Skeletal muscle tissue (tissue), 4 donors: Measurements from ENCODE around the gene KCNMA1. TPM values are rescaled to one million over a fixed set of nuclear protein-coding genes. Genes with fewer than 3 reads are reported as not detected.
A peak's percentile ranks its signal among the peaks of the same experiment; 100 is the strongest.
"Not testable (repeated sequence)": the region's sequence is repeated elsewhere in the genome, so short reads cannot be mapped to it uniquely, and the experiment has no call there.

Experiments used
- H3K27ac ChIP-seq: one replicate; pipeline ENCODE4 v1.7.0; 2013; ENCODE audit warnings: mild to moderate bottlenecking, low read depth, low read length, inconsistent platforms
- H3K27me3 ChIP-seq, 3 donors: one replicate each; pipeline ENCODE4 v1.7.0; 2013; ENCODE audit warnings: low read length in 3 of 3; ENCODE audit not compliant: control insufficient read depth in 3 of 3, insufficient read depth in 3 of 3
- H3K36me3 ChIP-seq, 3 donors: one replicate each; pipeline ENCODE4 v1.7.0; 2013; ENCODE audit warnings: low read length in 3 of 3; ENCODE audit not compliant: control insufficient read depth in 3 of 3, insufficient read depth in 3 of 3
- H3K4me1 ChIP-seq, 3 donors: one replicate each; pipeline ENCODE4 v1.7.0; 2013; ENCODE audit warnings: low read length in 3 of 3, mild to moderate bottlenecking in 3 of 3; ENCODE audit not compliant: control insufficient read depth in 3 of 3, insufficient read depth in 3 of 3
- H3K4me3 ChIP-seq, 3 donors: one replicate each; pipeline ENCODE4 v1.7.0; 2013; ENCODE audit warnings: low read length in 3 of 3
- H3K9ac ChIP-seq, 3 donors: one replicate each; pipeline ENCODE4 v1.7.0; 2013; ENCODE audit warnings: low read length in 3 of 3, mild to moderate bottlenecking in 3 of 3, moderate library complexity in 2 of 3, low read depth in 1 of 3
- H3K9me3 ChIP-seq, 3 donors: one replicate each; pipeline ENCODE4 v1.7.0; 2013; ENCODE audit warnings: low read length in 3 of 3; ENCODE audit not compliant: control insufficient read depth in 3 of 3
- total RNA-seq: library from RNA; depleted of rRNA; stranded (reverse); fragments of >200 nt; gene quantifications from one replicate; pipeline ENCODE4 v1.2.3, GENCODE V29; 2014
- donor health status: Osteomylitis.

Gene KCNMA1
- total RNA-seq, 1 donor from 2014 or later: 18.8 TPM

DNA sequence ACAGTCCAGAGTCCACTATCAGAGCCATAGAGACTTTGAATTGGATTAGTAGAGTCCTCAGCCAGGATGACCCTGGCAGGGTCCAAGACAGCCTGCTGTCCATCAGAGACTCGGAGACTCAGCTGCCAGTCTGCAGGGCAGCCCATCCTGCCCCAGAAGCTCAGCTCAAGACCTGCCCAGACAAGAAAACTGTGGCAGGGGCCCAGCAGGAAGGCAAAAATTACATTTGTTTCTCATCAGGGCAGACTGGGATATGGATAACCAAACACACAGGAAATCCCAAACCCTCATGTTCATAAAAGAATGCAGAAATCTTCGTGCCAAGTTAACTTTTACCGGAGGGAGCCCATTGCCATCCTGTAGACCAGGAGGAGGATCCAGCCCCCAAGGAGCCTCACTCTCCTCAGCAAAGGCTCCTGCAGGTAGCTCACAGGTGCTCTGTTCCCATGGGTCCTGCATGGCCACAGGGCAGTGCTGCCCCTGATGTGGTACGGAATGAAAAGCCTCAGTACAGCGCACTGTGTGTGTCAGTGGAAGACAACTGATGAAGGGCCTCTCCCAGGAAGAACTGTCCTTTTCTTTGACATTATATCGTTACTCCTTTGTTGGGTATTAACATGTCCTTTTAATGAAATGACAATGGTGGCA, 222.2 kb downstream of the KCNMA1 start:
- Histone ChIP-seq H3K9ac (no peak overlapping the region), H3K4me1 (peaks cover 12 to 60% (median 23%) of the 10 kb centered on the region in 3 donors), H3K4me3 (no peak overlapping the region), H3K36me3 (no peaks in the 10 kb centered on the region), H3K27ac (no peak overlapping the region), H3K27me3 (peaks cover 0 to 3% (median 0%) of the 10 kb centered on the region in 3 donors), H3K9me3 (no peaks in the 10 kb centered on the region)

DNA sequence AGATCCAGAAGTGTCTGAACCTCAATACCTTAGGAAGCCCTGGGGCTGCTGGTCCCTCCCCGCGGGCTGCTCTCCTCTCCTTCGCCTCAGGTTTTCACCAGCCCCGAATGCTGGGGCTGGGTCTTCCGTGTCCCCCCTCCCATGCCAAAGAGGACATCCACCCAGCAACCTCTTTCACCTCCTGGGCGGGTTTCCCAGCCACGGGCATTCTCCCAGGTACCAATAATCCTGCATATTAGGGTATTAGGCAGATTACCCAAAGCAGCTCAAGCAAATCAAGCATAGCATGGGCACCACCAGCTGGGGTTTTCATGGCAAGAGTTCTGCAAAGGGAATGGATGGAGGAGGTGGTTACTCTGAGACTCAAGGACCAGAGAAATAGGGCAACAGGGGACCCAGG, 224.4 kb downstream of the KCNMA1 start:
- no peak overlapping the region for H3K9ac ChIP-seq
- H3K27me3 ChIP-seq: peaks cover 0 to 3% (median 0%) of the 10 kb centered on the region in 3 donors
- peaks cover 8 to 70% (median 30%) of the 10 kb centered on the region in 3 donors for H3K4me1 ChIP-seq
- H3K4me3 ChIP-seq: no peak overlapping the region
- H3K36me3 ChIP-seq: no peaks in the 10 kb centered on the region
- no peak overlapping the region for H3K27ac ChIP-seq
- no peaks in the 10 kb centered on the region for H3K9me3 ChIP-seq

DNA sequence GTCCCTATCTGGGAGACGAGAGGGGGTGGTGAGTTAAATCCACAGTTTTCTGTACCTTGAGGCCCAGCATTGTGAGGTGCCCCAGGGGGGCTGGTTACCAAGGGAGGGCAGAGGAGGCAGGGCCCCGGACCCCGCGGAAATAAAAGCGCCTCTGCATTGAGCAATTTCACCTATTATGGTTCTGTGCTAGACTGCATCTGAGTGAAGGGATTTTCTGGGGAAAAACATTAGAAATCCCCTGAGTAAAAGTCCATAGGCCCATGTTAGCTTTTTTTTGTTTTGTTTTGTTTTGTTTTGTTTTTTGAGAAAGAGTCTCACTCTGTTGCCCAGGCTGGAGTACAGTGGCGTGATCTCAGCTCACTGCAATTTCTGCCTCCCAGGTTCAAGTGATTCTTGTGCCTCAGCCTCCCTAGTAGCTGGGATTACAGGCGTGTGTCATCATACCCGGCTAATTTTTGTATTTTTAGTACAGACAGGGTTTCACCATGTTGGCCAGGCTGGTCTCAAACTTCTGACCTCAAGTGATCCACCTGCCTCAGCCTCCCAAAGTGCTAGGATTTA, 225.0 kb downstream of the KCNMA1 start:
- H3K27me3 ChIP-seq, H3K9ac ChIP-seq, H3K9me3 ChIP-seq, H3K4me3 ChIP-seq, H3K36me3 ChIP-seq, H3K27ac ChIP-seq: not testable (repeated sequence)
- H3K4me1 ChIP-seq: peaks cover 4 to 71% (median 28%) of the 10 kb centered on the region in 3 donors

DNA sequence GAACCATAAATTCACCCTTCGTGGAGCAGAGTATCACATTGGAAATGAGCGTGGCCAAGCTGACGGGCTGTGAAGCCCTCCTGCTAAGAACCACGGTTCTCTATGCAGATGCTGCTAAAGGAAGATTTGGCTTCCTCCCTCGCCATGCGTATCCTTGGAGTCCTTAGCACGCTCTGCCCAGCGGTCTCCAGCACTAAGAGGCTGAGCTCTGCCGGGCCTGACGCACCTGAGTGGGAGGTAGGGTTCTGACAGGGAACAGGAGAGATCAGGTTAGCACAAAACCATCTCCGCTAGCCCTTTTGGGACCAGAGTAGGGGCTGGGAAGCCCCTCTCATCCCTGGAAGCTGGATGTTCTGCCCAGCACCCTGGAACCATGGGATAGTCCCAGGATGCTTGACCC, 225.8 kb downstream of the KCNMA1 start:
- Histone ChIP-seq H3K9me3 (no peaks in the 10 kb centered on the region), H3K27me3 (peaks cover 0 to 3% (median 0%) of the 10 kb centered on the region in 3 donors), H3K4me1 (peaks cover 8 to 71% (median 33%) of the 10 kb centered on the region in 3 donors), H3K9ac (peak overlapping the region in 1 of 3 donors; percentile 25), H3K4me3 (peak overlapping the region in 1 of 3 donors; percentile 22), H3K27ac (no peak overlapping the region), H3K36me3 (no peaks in the 10 kb centered on the region)

DNA sequence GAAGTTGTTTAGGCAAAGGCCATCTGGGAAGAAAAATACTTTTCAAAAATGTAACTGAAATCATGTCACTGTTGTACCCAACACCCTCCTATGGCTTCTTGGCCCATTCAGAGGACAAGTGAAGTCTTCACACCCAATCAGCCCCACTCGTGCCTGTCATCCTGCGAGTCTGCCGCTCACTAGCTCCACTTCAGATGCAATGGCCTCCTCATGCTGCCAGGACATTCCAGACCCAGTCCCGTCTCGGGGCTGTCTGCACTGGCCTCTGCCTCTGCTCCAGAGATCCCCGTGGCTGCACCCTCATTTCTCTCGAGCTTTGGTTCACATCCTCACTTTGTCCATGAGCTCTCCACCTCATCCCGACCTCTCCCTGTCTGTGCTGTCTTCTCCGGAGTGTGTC, 227.1 kb downstream of the KCNMA1 start:
- H3K4me3 ChIP-seq: no peak overlapping the region
- H3K27ac ChIP-seq: no peak overlapping the region
- H3K27me3 ChIP-seq: peaks cover 0 to 3% (median 0%) of the 10 kb centered on the region in 3 donors

DNA sequence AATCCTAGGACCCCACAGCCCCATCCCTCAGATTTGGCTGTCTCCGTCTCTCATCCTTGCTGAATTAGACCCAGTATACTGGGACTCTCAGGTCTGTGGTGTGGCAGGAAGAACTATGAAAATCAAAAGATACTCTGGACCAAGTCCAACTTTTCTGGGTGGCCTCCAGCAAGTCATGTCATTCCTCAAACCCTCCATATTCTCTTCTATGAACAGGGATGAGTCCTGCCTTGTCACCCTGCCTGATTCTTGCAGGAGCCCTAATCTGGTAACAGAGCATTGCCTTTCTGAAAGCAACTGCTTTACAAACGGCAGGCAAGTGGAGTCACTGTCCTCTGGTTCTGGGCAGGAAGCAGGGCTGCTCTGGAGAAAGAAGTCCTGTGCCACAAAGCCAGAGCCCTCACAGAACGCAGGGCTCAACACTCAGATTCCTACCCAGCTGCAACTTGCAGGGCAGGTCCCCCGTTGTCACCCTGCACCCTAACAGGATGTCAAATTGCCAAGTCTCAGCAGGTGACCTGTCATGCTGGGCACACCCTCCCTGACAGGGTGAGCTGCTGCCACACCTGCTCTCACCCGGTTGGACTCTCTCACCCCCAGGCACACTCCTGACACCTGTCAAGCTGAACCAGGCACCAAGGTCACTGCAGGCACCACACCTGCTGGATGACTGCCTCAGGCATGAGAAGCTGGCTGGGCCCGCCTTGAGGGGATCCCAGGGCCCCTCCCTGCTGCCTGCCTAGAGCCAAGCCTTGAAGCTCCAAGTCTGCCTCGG, 227.7 kb downstream of the KCNMA1 start:
- Histone ChIP-seq H3K27me3 (peaks cover 0 to 3% (median 0%) of the 10 kb centered on the region in 3 donors), H3K9ac (no peak overlapping the region), H3K9me3 (no peaks in the 10 kb centered on the region), H3K4me1 (peaks cover 14 to 69% (median 43%) of the 10 kb centered on the region in 3 donors), H3K27ac (no peak overlapping the region), H3K36me3 (no peaks in the 10 kb centered on the region), H3K4me3 (no peak overlapping the region)

More for the DNA sequence above, 227.1 kb downstream of the KCNMA1 start:
- Histone ChIP-seq H3K9ac (peak overlapping the region in 1 of 3 donors; percentile 16), H3K4me1 (peaks cover 14 to 71% (median 41%) of the 10 kb centered on the region in 3 donors), H3K9me3 (no peaks in the 10 kb centered on the region), H3K36me3 (no peaks in the 10 kb centered on the region)

GRCh38 chr10:77408259-77408658, 229.3 kb downstream of the KCNMA1 start:
- Histone ChIP-seq H3K9me3 (no peaks in the 10 kb centered on the region), H3K27me3 (peaks cover 0 to under 1% (median 0%) of the 10 kb centered on the region in 3 donors), H3K9ac (no peak overlapping the region), H3K4me3 (no peak overlapping the region), H3K27ac (no peak overlapping the region), H3K4me1 (peaks cover 14 to 63% (median 43%) of the 10 kb centered on the region in 3 donors), H3K36me3 (peaks cover 2 to 4% (median 4%) of the 10 kb centered on the region in 3 donors)

GRCh38 chr10:77406764-77407430, 230.7 kb downstream of the KCNMA1 start:
- H3K9me3 ChIP-seq: no peaks in the 10 kb centered on the region
- H3K27me3 ChIP-seq: no peaks in the 10 kb centered on the region
- H3K36me3 ChIP-seq: peaks cover 2 to 4% (median 4%) of the 10 kb centered on the region in 3 donors
- no peak overlapping the region for H3K4me3 ChIP-seq
- peak overlapping the region in 2 of 3 donors; percentile 27 to 74 for H3K9ac ChIP-seq
- H3K4me1 ChIP-seq: peaks cover 14 to 62% (median 42%) of the 10 kb centered on the region in 3 donors
- peak overlapping the region; percentile 21 for H3K27ac ChIP-seq

DNA sequence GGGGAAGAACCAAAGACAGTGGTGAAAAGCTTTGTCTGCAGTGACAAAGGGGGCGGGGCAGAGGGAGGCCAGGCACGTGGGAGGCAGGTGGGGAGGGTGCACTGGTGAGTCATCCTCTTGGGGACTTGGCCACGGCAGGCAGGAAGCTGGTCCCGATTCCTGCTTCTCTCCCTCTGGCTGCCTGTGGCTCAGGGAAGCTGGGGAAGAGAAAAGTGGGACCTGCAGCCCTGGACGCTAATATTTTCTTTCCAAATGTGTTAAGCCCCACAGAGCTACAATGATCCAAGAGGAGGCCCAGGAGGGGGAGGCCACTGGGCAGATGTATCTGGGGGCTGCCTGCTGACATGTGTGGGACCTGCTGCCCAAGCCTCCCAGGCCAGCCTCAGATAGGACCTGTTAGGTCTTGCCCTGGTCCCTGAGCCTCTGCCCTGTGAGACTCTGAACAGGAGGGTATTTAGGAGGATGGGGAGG, 231.8 kb downstream of the KCNMA1 start:
- H3K4me1 ChIP-seq: peaks cover 14 to 52% (median 34%) of the 10 kb centered on the region in 3 donors
- H3K27ac ChIP-seq: peak overlapping the region; percentile 21
- H3K27me3 ChIP-seq: no peaks in the 10 kb centered on the region
- no peak overlapping the region for H3K4me3 ChIP-seq
- H3K9me3 ChIP-seq: no peaks in the 10 kb centered on the region
- H3K9ac ChIP-seq: peak overlapping the region in 1 of 3 donors; percentile 74
- peaks cover 2 to 4% (median 4%) of the 10 kb centered on the region in 3 donors for H3K36me3 ChIP-seq
